Activated CD8-positive, alpha-beta T cell treated with anti-CD3 and anti-CD28 coated beads for 36 hours (primary cell): Measurements from ENCODE around the gene CSAD. TPM values are rescaled to one million over a fixed set of nuclear protein-coding genes. Genes with fewer than 3 reads are reported as not detected.

ENCODE experiments used
- ATAC-seq: fragments of 200-7000 bp; cut with Tn5 transposase; one replicate; pipeline ENCODE4 v1.10.0; 2021; ENCODE audit warnings: mild to moderate bottlenecking, moderate library complexity
- CTCF ChIA-PET: fragments of 350-600 bp; sonication (Branson Sonifier 250); formaldehyde crosslinking; loops from one replicate; lab custom pipeline; 2021; ENCODE audit warnings: antibody characterized with exemption; lab: Charles Lee
- POLR2A ChIA-PET: fragments of 350-600 bp; sonication (Branson Sonifier 250); formaldehyde crosslinking; loops from one replicate; lab custom pipeline; 2021; ENCODE audit warnings: antibody characterized with exemption; lab: Charles Lee
- DNase-seq: peaks from one replicate; pipeline ENCODE4 v3.0.0-alpha.2; 2020
- H3K27ac Mint-ChIP-seq: one replicate; pipeline ENCODE4 v1.8.0; 2021; ENCODE audit warnings: mild to moderate bottlenecking, mixed read lengths
- H3K27me3 Mint-ChIP-seq: one replicate; pipeline ENCODE4 v1.8.0; 2021; ENCODE audit warnings: mixed read lengths
- H3K36me3 Mint-ChIP-seq: one replicate; pipeline ENCODE4 v1.8.0; 2021; ENCODE audit warnings: low read depth, mixed read lengths
- H3K4me1 Mint-ChIP-seq: one replicate; pipeline ENCODE4 v1.8.0; 2021; ENCODE audit warnings: low read depth, mixed read lengths
- H3K4me3 Mint-ChIP-seq: one replicate; pipeline ENCODE4 v1.8.0; 2021; ENCODE audit warnings: mild to moderate bottlenecking, moderate library complexity, mixed read lengths
- H3K9me3 Mint-ChIP-seq: one replicate; pipeline ENCODE4 v1.8.0; 2021; ENCODE audit warnings: mixed read lengths
- intact Hi-C: fragments of 100-400 bp; cut with micrococcal nuclease; formaldehyde crosslinking; loops from one replicate; pipeline ENCODE4 v1.10.0; 2022
- total RNA-seq, 2 experiments: library from RNA; stranded (reverse); gene quantifications; one replicate each; pipeline ENCODE4 v1.2.3, GENCODE V29; 2021
- TF ChIP-seq, protein P1 (sequence below): fragments of 200-600 bp; IDR thresholded peaks from one replicate; pipeline ENCODE4 v1.8.0; 2022; ENCODE audit warnings: antibody characterized with exemption, mild to moderate bottlenecking

The CSAD gene
- total RNA-seq, 2 experiments from 2014 or later = 13.8 to 18.6 TPM

DNA sequence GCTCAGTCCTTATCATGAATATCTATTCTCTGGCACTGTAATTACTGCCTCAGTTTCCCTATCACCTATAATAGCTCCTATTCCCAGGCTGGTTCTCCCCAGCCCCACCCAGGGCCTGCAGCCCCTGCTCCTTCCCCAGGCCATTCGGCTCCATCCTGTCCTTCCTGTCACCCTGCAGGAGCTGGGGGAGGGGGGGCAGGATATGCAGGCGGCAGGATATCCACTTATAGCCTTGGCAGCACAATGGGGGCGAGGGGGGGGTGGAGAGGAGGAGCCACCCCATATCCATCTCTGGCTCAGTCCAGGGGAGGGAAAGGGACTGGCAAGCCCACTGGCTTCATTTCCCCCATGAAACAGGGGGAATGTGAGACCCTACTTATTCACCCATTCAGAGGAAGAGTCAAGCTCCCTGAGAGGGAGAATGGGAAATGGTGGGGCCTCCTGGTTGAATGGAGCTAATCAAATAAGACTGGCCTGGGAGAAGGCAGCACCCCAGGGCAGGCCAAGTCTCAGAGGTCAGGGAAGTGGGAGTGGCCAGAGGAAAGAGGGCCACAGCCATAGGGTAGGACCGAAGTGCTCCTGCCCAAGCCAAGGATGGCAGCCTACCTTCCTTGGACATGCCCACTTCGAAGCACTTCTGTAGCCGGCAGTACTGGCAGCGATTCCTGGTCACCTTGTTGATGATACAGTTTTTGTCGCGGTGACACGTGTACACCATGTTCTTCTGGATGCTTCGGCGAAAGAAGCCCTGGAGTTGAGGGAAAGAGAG is 34.1 kb upstream of the CSAD start:
- TF ChIP-seq, protein P1, sequence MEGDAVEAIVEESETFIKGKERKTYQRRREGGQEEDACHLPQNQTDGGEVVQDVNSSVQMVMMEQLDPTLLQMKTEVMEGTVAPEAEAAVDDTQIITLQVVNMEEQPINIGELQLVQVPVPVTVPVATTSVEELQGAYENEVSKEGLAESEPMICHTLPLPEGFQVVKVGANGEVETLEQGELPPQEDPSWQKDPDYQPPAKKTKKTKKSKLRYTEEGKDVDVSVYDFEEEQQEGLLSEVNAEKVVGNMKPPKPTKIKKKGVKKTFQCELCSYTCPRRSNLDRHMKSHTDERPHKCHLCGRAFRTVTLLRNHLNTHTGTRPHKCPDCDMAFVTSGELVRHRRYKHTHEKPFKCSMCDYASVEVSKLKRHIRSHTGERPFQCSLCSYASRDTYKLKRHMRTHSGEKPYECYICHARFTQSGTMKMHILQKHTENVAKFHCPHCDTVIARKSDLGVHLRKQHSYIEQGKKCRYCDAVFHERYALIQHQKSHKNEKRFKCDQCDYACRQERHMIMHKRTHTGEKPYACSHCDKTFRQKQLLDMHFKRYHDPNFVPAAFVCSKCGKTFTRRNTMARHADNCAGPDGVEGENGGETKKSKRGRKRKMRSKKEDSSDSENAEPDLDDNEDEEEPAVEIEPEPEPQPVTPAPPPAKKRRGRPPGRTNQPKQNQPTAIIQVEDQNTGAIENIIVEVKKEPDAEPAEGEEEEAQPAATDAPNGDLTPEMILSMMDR = no peak
- ChIA-PET CTCF (interaction anchor here (0.9 to 9.7 kb wide), 32 partner anchors 9 to 137 kb away, joined by 3 to 213 read pairs (median 11); partner anchors contain the start of genes AAAS, CSAD, ESPL1 and MYG1), POLR2A (interaction anchor here (0.6 to 7.7 kb wide), 9 partner anchors 8 to 84 kb away, joined by 3 to 78 read pairs (median 4); partner anchors contain the start of genes ESPL1, ITGB7 and MYG1)
- Mint-ChIP-seq H3K4me1 (peaks cover 62% of the 10 kb centered on the region), H3K9me3 (no peaks in the 10 kb centered on the region), H3K27me3 (no peaks in the 10 kb centered on the region), H3K27ac (no peak overlapping the region), H3K36me3 (peaks cover 27% of the 10 kb centered on the region), H3K4me3 (no peak overlapping the region)
- intact Hi-C loops = loop anchor here (2.0 to 5.0 kb wide), 4 partner anchors 38 to 82 kb away; partner anchors contain the start of gene ESPL1
- DNase-seq (no peak), ATAC-seq (no peak)

DNA sequence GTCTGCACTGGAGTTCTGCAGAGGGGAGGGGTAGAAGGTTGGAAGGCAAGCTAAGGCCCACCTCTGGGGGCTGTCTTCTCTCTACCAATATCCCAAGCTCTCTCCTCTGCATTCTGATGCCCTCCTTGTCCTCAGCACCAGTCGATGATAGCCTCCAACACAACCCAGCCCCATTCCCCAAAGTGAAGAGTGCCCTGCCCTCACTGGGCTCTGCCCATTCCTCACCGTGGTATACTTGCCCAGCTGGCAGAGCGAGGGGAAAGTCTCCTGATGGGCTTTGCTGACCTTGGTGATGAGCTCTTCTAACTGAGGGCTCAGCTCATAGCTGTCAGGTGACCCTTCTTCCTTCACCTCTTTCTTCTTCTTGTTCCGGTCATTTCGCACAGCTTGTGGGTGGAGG is 33.5 kb upstream of the CSAD start:
- no peak overlapping the region for H3K4me3 Mint-ChIP-seq
- no peaks in the 10 kb centered on the region for H3K9me3 Mint-ChIP-seq
- no peak for DNase-seq
- no peak overlapping the region for H3K27ac Mint-ChIP-seq
- intact Hi-C loops = loop anchor here (2.0 to 5.0 kb wide), 4 partner anchors 39 to 83 kb away; partner anchors contain the start of gene ESPL1
- ChIA-PET POLR2A (interaction anchor here (0.6 to 7.7 kb wide), 15 partner anchors 7 to 269 kb away, joined by 3 to 78 read pairs (median 4); partner anchors contain the start of genes ESPL1, ITGB7 and MYG1), CTCF (interaction anchor here (0.9 to 9.7 kb wide), 41 partner anchors 9 to 164 kb away, joined by 3 to 213 read pairs (median 7); partner anchors contain the start of genes AAAS, CSAD, ESPL1 and MYG1)
- peaks cover 27% of the 10 kb centered on the region for H3K36me3 Mint-ChIP-seq
- TF ChIP-seq, protein P1 = no peak
- H3K27me3 Mint-ChIP-seq = no peaks in the 10 kb centered on the region
- H3K4me1 Mint-ChIP-seq = peaks cover 62% of the 10 kb centered on the region
- no peak for ATAC-seq

DNA sequence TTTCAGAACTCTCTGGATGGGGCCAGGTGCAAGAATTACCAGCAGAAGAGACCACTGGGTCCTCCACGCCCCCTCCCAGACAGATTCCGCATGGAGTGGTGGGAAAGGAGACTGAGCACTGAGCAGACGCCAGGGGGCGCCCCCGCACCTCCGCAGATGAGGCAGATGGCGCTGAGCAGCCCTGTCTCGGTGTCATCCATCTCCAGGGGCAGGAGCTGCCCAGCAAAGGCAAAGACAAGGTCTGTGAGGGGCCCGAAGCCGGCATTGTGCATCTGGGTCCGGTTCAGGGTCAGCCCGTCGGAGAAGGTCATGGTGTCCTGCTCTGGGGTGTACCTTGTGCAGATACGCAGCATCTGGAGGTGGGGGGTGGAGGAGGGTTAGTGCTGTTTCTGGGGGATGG is 32.6 kb upstream of the CSAD start:
- intact Hi-C loops = loop anchor here (5.0 kb wide), 2 partner anchors 54 to 74 kb away; partner anchors contain the start of gene ESPL1
- ATAC-seq (peak; percentile 63), DNase-seq (peak; percentile 90)
- no peak overlapping the region for H3K4me3 Mint-ChIP-seq
- no peaks in the 10 kb centered on the region for H3K27me3 Mint-ChIP-seq
- CTCF ChIA-PET = interaction anchor here (0.5 to 9.7 kb wide), 44 partner anchors 10 to 165 kb away, joined by 3 to 213 read pairs (median 6); partner anchors contain the start of genes AAAS, CSAD, ESPL1 and MYG1
- POLR2A ChIA-PET = interaction anchor here (0.9 to 3.9 kb wide), 11 partner anchors 13 to 270 kb away, joined by 3 to 28 read pairs (median 4); partner anchors contain the start of gene ESPL1
- H3K36me3 Mint-ChIP-seq = peaks cover 30% of the 10 kb centered on the region
- TF ChIP-seq, protein P1 = peak; percentile 97
- H3K4me1 Mint-ChIP-seq = peaks cover 68% of the 10 kb centered on the region
- H3K9me3 Mint-ChIP-seq = no peaks in the 10 kb centered on the region
- H3K27ac Mint-ChIP-seq = no peak overlapping the region

DNA sequence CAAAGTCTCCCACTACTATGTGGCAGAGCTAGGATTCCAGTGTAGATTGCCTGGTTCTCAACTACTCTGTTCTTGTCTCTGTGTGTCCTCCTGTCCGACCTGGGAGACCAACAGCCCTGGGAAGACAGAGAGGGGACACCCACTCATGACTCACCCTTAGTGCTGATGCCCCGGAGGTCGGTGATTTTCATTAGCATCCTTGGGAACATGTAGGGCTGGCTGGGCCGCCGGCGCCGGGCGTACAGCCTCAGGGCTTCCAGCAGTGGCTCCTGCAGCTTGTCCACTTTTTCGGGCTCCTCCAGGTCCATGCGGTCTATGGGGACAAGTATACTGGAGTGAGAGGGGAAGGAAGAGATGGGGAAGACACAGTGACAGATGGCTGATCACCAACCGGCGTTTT is 32.2 kb upstream of the CSAD start:
- H3K36me3 Mint-ChIP-seq = peaks cover 29% of the 10 kb centered on the region
- intact Hi-C loops = loop anchor here (5.0 kb wide), 2 partner anchors 54 to 74 kb away; partner anchors contain the start of gene ESPL1

More for the DNA sequence above, 32.2 kb upstream of the CSAD start:
- H3K9me3 Mint-ChIP-seq = no peaks in the 10 kb centered on the region
- peaks cover 68% of the 10 kb centered on the region for H3K4me1 Mint-ChIP-seq
- no peak overlapping the region for H3K27ac Mint-ChIP-seq
- POLR2A ChIA-PET = interaction anchor here (1.3 to 1.7 kb wide), 3 partner anchors 38 to 64 kb away, joined by 4 to 9 read pairs (median 5); partner anchors contain the start of gene ESPL1
- no peaks in the 10 kb centered on the region for H3K27me3 Mint-ChIP-seq
- TF ChIP-seq, protein P1 = no peak
- no peak for ATAC-seq
- no peak for DNase-seq
- no peak overlapping the region for H3K4me3 Mint-ChIP-seq
- CTCF ChIA-PET = interaction anchor here (1.1 to 9.7 kb wide), 26 partner anchors 10 to 215 kb away, joined by 3 to 213 read pairs (median 14); partner anchors contain the start of genes AAAS, CSAD, ESPL1 and MYG1
